ENCODE results near the gene NEUROG2. TPM values are rescaled to one million over a fixed set of nuclear protein-coding genes. Genes with fewer than 3 reads are reported as not detected.
A peak's percentile ranks its signal among the peaks of the same experiment; 100 is the strongest.
"Not testable (repeated sequence)": the region's sequence is repeated elsewhere in the genome, so short reads cannot be mapped to it uniquely, and the experiment has no call there.

The NEUROG2 gene
- polyA plus RNA-seq, 1 donor (not counting 4 experiments of a cell fraction or from before 2014, with no cell fraction given) = not detected

DNA sequence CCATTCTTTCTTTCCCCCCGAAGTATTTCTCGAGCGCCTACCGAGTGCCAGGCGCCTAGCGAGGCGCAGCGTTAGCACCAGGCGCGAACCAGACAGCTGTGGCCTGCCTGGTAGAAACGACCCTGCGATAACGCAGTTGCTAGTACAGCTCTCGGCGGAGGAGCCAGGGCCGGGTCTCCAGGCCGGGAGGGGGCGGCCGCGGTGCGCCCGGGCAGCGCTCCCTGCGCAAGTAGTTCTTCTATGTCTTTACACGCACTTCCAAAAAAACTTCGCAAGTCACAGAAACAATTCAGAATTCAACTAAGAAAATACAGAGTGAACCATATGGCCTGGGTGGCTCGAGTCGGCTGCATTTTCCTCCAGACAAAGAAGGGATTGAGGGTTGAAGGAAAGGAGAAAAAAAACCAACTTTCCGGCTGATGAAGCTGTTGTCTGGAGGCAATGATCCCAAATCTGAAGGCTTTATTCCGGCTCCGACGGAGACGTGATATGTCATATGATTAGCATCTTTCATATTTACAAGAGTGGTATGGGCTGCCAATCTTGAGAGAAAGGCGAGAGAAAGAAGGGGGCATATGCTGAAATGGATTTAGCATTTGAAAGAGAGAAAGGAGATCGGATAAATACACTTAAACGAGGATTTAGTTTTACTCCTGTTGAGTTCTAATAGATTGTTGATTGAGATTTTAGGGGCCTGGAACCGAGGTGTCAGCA lies 7.2 kb upstream of the NEUROG2 start:
- H4K20me1 ChIP-seq (ENCODE audit: control insufficient read depth, extremely low read depth, insufficient read depth, low read length) = no peaks in the 10 kb centered on the region
- FAIRE-seq (no peak), DNase-seq (ENCODE audit: low read depth, low spot score) (no peak)
- peak overlapping the region; percentile 12 to 76 (median 23) for H3K4me3 ChIP-seq (ENCODE audit: control insufficient read depth in 2 of 3, extremely low read depth in 1 of 3, insufficient read depth in 2 of 3, low read depth in 1 of 3, low read length in 3 of 3)
- peaks cover 60% of the 10 kb centered on the region for H3K27me3 ChIP-seq (ENCODE audit: control insufficient read depth, extremely low read depth, insufficient read depth, low read length)
- H3K4me1 ChIP-seq (ENCODE audit: control insufficient read depth, extremely low read depth, insufficient read depth, low read length) = peaks cover 13% of the 10 kb centered on the region
- H3K4me2 ChIP-seq (ENCODE audit: control insufficient read depth, extremely low read depth, insufficient read depth, low read depth, low read length) = peak overlapping the region; percentile 92
- TF ChIP-seq EZH2 (IDR thresholded peaks at IDR 0.05; ENCODE audit: low read length) = peak; percentile 59
- TF ChIP-seq, protein P1, sequence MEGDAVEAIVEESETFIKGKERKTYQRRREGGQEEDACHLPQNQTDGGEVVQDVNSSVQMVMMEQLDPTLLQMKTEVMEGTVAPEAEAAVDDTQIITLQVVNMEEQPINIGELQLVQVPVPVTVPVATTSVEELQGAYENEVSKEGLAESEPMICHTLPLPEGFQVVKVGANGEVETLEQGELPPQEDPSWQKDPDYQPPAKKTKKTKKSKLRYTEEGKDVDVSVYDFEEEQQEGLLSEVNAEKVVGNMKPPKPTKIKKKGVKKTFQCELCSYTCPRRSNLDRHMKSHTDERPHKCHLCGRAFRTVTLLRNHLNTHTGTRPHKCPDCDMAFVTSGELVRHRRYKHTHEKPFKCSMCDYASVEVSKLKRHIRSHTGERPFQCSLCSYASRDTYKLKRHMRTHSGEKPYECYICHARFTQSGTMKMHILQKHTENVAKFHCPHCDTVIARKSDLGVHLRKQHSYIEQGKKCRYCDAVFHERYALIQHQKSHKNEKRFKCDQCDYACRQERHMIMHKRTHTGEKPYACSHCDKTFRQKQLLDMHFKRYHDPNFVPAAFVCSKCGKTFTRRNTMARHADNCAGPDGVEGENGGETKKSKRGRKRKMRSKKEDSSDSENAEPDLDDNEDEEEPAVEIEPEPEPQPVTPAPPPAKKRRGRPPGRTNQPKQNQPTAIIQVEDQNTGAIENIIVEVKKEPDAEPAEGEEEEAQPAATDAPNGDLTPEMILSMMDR (optimal IDR thresholded peaks at IDR 0.05 in 1 of 3, IDR thresholded peaks at IDR 0.05 in 1 of 3, conservative IDR thresholded peaks at IDR 0.05 in 1 of 3; ENCODE audit: extremely low read depth in 1 of 3, insufficient read depth in 2 of 3, low read length in 3 of 3) = peak in 1 of 3 experiments; percentile 49
- H3K36me3 ChIP-seq (ENCODE audit: control insufficient read depth in 2 of 2, extremely low read depth in 1 of 2, insufficient read depth in 2 of 2, low read length in 2 of 2) = no peaks in the 10 kb centered on the region
- H3K27ac ChIP-seq (ENCODE audit: control insufficient read depth, insufficient read depth, low read length) = no peak overlapping the region
- peaks cover 2% of the 10 kb centered on the region for H3K9me3 ChIP-seq (ENCODE audit: control insufficient read depth, low read depth, low read length)
- H3K9ac ChIP-seq (ENCODE audit: control insufficient read depth, extremely low read depth, insufficient read depth, low read length) = no peak overlapping the region
- no peaks in the 10 kb centered on the region for H3K9me1 ChIP-seq (ENCODE audit: control insufficient read depth, extremely low read depth, insufficient read depth, low read length)
- H2AFZ ChIP-seq (ENCODE audit: control insufficient read depth, low read length) = peak overlapping the region; percentile 8
- dilution Hi-C loops (cut with MboI; ENCODE audit: extremely low pct_ligation_motif_present, low sequenced_read_pairs) = no loop called here
- no peaks in the 10 kb centered on the region for H3K79me2 ChIP-seq (ENCODE audit: control insufficient read depth, insufficient read depth, low read length)

GRCh38 chr4:112522431-112522830 lies 6.5 kb upstream of the NEUROG2 start:
- H3K27me3 ChIP-seq (ENCODE audit: control insufficient read depth, extremely low read depth, insufficient read depth, low read length) = peaks cover 67% of the 10 kb centered on the region
- H3K9me1 ChIP-seq (ENCODE audit: control insufficient read depth, extremely low read depth, insufficient read depth, low read length); H3K27ac ChIP-seq (ENCODE audit: control insufficient read depth, insufficient read depth, low read length); H3K9ac ChIP-seq (ENCODE audit: control insufficient read depth, extremely low read depth, insufficient read depth, low read length); H3K4me3 ChIP-seq (ENCODE audit: control insufficient read depth in 2 of 3, extremely low read depth in 1 of 3, insufficient read depth in 2 of 3, low read depth in 1 of 3, low read length in 3 of 3); dilution Hi-C loops (cut with MboI; ENCODE audit: extremely low pct_ligation_motif_present, low sequenced_read_pairs); H4K20me1 ChIP-seq (ENCODE audit: control insufficient read depth, extremely low read depth, insufficient read depth, low read length); H3K36me3 ChIP-seq (ENCODE audit: control insufficient read depth in 2 of 2, extremely low read depth in 1 of 2, insufficient read depth in 2 of 2, low read length in 2 of 2); DNase-seq (ENCODE audit: low read depth, low spot score); H2AFZ ChIP-seq (ENCODE audit: control insufficient read depth, low read length); H3K79me2 ChIP-seq (ENCODE audit: control insufficient read depth, insufficient read depth, low read length); FAIRE-seq; H3K9me3 ChIP-seq (ENCODE audit: control insufficient read depth, low read depth, low read length): not testable (repeated sequence)
- peaks cover 13% of the 10 kb centered on the region for H3K4me1 ChIP-seq (ENCODE audit: control insufficient read depth, extremely low read depth, insufficient read depth, low read length)
- peak overlapping the region; percentile 92 for H3K4me2 ChIP-seq (ENCODE audit: control insufficient read depth, extremely low read depth, insufficient read depth, low read depth, low read length)

Data from keratinocyte (primary cell).